ENCODE results near the gene NIPAL4.

The NIPAL4 gene

GRCh38 chr5:157444224-157444623 lies 15.8 kb upstream of the NIPAL4 start:
- CTCF ChIA-PET, result interaction anchor here (5.7 kb wide), 1 partner anchor 12 kb away, joined by 39 read pairs; no protein-coding TSS in a partner anchor
- DNase-seq (ENCODE audit: low read depth, low spot score), result no peak

DNA sequence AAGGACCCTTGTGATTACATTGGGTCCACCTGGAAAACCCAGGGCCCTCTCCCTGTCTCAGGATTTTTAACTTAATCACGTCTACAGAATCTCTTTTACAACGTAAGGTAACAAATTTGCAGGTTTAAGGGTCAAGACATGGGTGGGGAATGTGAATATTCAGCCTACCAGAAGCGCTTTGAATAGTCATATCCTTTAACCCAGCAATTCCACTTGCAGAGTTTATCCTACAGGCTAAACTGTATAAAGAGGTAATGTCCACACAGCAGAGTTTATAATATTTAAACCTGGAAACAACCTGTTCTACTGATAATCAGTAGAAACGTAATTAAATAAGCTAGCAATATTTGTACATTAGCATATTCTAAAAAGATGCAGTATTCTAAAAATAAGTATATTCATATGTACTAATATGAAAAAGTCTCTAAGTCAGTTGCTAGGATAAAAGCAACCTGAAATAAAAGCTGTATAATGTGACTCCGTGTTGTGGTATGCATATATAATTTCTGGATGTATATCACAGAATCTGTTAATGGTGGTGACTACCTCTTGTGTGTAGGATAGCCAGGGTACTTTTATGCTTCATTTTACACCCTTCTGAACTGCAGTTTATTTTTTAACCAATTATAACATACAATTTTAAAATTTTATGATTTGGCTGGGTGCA lies 14.1 kb upstream of the NIPAL4 start:
- TF ChIP-seq, protein P1, sequence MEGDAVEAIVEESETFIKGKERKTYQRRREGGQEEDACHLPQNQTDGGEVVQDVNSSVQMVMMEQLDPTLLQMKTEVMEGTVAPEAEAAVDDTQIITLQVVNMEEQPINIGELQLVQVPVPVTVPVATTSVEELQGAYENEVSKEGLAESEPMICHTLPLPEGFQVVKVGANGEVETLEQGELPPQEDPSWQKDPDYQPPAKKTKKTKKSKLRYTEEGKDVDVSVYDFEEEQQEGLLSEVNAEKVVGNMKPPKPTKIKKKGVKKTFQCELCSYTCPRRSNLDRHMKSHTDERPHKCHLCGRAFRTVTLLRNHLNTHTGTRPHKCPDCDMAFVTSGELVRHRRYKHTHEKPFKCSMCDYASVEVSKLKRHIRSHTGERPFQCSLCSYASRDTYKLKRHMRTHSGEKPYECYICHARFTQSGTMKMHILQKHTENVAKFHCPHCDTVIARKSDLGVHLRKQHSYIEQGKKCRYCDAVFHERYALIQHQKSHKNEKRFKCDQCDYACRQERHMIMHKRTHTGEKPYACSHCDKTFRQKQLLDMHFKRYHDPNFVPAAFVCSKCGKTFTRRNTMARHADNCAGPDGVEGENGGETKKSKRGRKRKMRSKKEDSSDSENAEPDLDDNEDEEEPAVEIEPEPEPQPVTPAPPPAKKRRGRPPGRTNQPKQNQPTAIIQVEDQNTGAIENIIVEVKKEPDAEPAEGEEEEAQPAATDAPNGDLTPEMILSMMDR (IDR thresholded peaks at IDR 0.05; ENCODE audit: insufficient read depth, low read length, missing control alignments), result no peak
- ChIA-PET POLR2A (no interaction called here), CTCF (interaction anchor here (1.0 to 5.7 kb wide), 5 partner anchors 9 to 27 kb away, joined by 3 to 39 read pairs (median 3); partner anchors contain the start of gene NIPAL4)
- H3K4me3 ChIP-seq (ENCODE audit: low read depth, low read length), result no peak overlapping the region
- DNase-seq (ENCODE audit: low read depth, low spot score), result no peak

More at GRCh38 chr5:157444224-157444623, 15.8 kb upstream of the NIPAL4 start:
- TF ChIP-seq, protein P1 (IDR thresholded peaks at IDR 0.05; ENCODE audit: insufficient read depth, low read length, missing control alignments), result no peak
- no peak overlapping the region for H3K4me3 ChIP-seq (ENCODE audit: low read depth, low read length)
- POLR2A ChIA-PET, result no interaction called here

DNA sequence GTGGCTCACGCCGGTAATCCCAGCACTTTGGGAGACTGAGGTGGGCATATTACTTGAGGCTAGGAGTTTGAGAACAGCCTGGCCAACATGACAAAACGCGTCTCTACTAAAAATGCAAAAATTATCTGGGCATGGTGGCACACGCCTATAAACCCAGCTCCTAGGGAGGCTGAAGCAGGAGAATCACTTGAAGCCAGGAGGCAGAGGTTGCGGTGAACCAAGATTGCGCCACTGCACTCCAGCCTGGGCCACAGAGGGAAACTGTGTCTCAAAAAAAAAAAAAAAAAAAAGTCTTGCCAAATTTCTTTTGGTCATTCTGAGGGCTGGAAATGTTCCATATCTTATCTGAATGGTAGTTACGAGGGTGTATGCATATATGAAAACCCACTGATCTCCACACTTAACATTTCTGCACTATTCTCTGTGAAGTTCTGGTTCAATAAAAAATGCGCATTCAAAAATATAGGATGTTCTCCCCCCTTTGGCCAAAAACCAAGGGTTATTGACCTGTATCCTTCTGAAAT lies 13.5 kb upstream of the NIPAL4 start:
- POLR2A ChIA-PET, result no interaction called here
- TF ChIP-seq, protein P1 (IDR thresholded peaks at IDR 0.05; ENCODE audit: insufficient read depth, low read length, missing control alignments), result no peak

DNA sequence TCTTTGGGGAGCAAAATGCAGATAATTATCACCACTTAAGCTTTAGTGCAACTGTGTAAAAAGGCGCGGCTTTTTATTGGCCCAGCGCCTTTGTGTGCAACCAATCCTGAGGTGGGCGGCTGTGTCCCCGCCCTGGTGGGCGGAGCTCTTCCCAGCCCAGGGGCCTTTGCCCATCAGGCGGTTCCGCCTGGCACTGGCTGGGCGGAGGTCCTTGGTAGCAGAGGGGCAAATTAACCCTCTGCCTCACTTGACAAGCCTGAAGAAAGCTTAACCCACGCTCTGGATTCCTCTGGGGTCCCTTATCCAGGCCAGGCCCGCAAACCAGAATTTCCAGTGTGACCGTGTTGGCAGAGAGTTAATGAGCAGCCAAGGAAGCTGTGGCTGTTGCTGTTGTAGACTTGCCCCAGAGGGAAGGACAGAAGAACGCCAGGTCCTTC lies 12.8 kb upstream of the NIPAL4 start:
- TF ChIP-seq, protein P1 (IDR thresholded peaks at IDR 0.05; ENCODE audit: insufficient read depth, low read length, missing control alignments), result no peak
- DNase-seq (ENCODE audit: low read depth, low spot score), result no peak
- CTCF ChIA-PET, result interaction anchor here (1.2 to 5.7 kb wide), 3 partner anchors 15 to 25 kb away, joined by 3 to 39 read pairs (median 4); no protein-coding TSS in a partner anchor
- POLR2A ChIA-PET, result no interaction called here
- H3K4me3 ChIP-seq (ENCODE audit: low read depth, low read length), result no peak overlapping the region

More for the DNA sequence above, 13.5 kb upstream of the NIPAL4 start:
- no peak for DNase-seq (ENCODE audit: low read depth, low spot score)
- no peak overlapping the region for H3K4me3 ChIP-seq (ENCODE audit: low read depth, low read length)
- CTCF ChIA-PET, result interaction anchor here (1.0 to 5.7 kb wide), 6 partner anchors 9 to 26 kb away, joined by 3 to 39 read pairs (median 4); partner anchors contain the start of gene NIPAL4

- H3K4me3 ChIP-seq (ENCODE audit: low read depth, low read length), result no peak overlapping the region
- TF ChIP-seq, protein P1 (IDR thresholded peaks at IDR 0.05; ENCODE audit: insufficient read depth, low read length, missing control alignments), result no peak
- ChIA-PET CTCF (interaction anchor here (1.1 to 2.8 kb wide), 2 partner anchors 18 to 23 kb away, joined by 3 to 12 read pairs; no protein-coding TSS in a partner anchor), POLR2A (no interaction called here)
- no peak for DNase-seq (ENCODE audit: low read depth, low spot score)
Observed at GRCh38 chr5:157449011-157449723, 10.8 kb upstream of the NIPAL4 start.

DNA sequence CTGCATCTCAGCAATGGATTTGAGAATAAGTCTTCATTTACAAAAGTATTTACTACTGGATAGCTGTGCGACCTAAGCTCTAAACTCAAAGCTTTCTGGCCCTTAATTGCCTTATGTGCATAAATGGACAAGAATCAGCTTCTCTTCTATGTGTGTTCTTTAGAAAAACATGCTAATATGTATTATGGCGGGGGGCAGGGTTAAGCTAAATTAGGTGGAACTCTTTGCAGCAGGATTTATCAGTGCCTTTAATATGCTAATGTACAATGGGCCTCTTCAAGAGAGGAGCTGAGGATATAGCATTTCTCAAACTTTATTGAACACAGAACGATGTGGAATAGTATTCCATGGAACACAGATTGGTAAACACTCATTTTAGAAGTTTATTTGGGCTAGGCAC lies 10.0 kb upstream of the NIPAL4 start:
- TF ChIP-seq, protein P1 (IDR thresholded peaks at IDR 0.05; ENCODE audit: insufficient read depth, low read length, missing control alignments), result no peak
- no peak overlapping the region for H3K4me3 ChIP-seq (ENCODE audit: low read depth, low read length)
- ChIA-PET POLR2A (no interaction called here), CTCF (interaction anchor here (1.1 to 2.8 kb wide), 2 partner anchors 18 to 22 kb away, joined by 3 to 12 read pairs; no protein-coding TSS in a partner anchor)
- DNase-seq (ENCODE audit: low read depth, low spot score), result no peak

Measured in AG04449 (cell line).